Suprapubic skin (tissue), 3 donors: ENCODE data around the gene NTNG2.

ENCODE experiments used
- POLR2A ChIP-seq, 2 donors: fragments of 450-650 bp; IDR thresholded peaks; one replicate each; pipeline ENCODE4 v1.6.1; 2017; ENCODE audit warnings: antibody characterized with exemption in 2 of 2, mild to moderate bottlenecking in 2 of 2, moderate library complexity in 2 of 2
- TF ChIP-seq, protein P1 (sequence below), 2 donors: fragments of 200-600 bp in 1 of 2; fragments of 450-650 bp in 1 of 2; sonication (generic) in 1 of 2; IDR thresholded peaks; one replicate each; pipeline ENCODE4 v1.5.1; 2016 to 2019; ENCODE audit warnings: antibody characterized with exemption in 2 of 2, mild to moderate bottlenecking in 1 of 2, moderate library complexity in 1 of 2

- TF ChIP-seq POLR2A (IDR thresholded peaks at IDR 0.05), result no peak
- TF ChIP-seq, protein P1, sequence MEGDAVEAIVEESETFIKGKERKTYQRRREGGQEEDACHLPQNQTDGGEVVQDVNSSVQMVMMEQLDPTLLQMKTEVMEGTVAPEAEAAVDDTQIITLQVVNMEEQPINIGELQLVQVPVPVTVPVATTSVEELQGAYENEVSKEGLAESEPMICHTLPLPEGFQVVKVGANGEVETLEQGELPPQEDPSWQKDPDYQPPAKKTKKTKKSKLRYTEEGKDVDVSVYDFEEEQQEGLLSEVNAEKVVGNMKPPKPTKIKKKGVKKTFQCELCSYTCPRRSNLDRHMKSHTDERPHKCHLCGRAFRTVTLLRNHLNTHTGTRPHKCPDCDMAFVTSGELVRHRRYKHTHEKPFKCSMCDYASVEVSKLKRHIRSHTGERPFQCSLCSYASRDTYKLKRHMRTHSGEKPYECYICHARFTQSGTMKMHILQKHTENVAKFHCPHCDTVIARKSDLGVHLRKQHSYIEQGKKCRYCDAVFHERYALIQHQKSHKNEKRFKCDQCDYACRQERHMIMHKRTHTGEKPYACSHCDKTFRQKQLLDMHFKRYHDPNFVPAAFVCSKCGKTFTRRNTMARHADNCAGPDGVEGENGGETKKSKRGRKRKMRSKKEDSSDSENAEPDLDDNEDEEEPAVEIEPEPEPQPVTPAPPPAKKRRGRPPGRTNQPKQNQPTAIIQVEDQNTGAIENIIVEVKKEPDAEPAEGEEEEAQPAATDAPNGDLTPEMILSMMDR (IDR thresholded peaks at IDR 0.05), result no peak
Observed at GRCh38 chr9:132152231-132152630, 9.6 kb upstream of the NTNG2 start.
